BLaER1 (cell line): ENCODE results near the gene VAMP8.

Experiments
- H3K27ac ChIP-seq: shearing (Covaris generic); formaldehyde crosslinking; 2 replicates; pipeline ENCODE4 v1.8.1; 2022
- H3K27me3 ChIP-seq: shearing (Covaris generic); formaldehyde crosslinking; 2 replicates; pipeline ENCODE4 v1.8.1; 2022
- H3K36me3 ChIP-seq: shearing (Covaris generic); formaldehyde crosslinking; 2 replicates; pipeline ENCODE4 v1.8.1; 2022
- H3K4me1 ChIP-seq: shearing (Covaris generic); formaldehyde crosslinking; 2 replicates; pipeline ENCODE4 v1.8.1; 2022
- H3K4me2 ChIP-seq: shearing (Covaris generic); formaldehyde crosslinking; 2 replicates; pipeline ENCODE4 v1.8.1; 2022
- H3K4me3 ChIP-seq: shearing (Covaris generic); formaldehyde crosslinking; 2 replicates; pipeline ENCODE4 v1.8.1; 2022
- H3K9ac ChIP-seq: shearing (Covaris generic); formaldehyde crosslinking; 2 replicates; pipeline ENCODE4 v1.8.1; 2022
- H3K9me3 ChIP-seq: shearing (Covaris generic); formaldehyde crosslinking; 2 replicates; pipeline ENCODE4 v1.8.1; 2022
- H4K20me1 ChIP-seq: shearing (Covaris generic); formaldehyde crosslinking; 2 replicates; pipeline ENCODE4 v1.8.1; 2022
- Cebpa-rat ChIP-seq: shearing (Covaris generic); IDR thresholded peaks from 2 replicates; pipeline ENCODE4 v1.8.1; 2022

Gene VAMP8

DNA sequence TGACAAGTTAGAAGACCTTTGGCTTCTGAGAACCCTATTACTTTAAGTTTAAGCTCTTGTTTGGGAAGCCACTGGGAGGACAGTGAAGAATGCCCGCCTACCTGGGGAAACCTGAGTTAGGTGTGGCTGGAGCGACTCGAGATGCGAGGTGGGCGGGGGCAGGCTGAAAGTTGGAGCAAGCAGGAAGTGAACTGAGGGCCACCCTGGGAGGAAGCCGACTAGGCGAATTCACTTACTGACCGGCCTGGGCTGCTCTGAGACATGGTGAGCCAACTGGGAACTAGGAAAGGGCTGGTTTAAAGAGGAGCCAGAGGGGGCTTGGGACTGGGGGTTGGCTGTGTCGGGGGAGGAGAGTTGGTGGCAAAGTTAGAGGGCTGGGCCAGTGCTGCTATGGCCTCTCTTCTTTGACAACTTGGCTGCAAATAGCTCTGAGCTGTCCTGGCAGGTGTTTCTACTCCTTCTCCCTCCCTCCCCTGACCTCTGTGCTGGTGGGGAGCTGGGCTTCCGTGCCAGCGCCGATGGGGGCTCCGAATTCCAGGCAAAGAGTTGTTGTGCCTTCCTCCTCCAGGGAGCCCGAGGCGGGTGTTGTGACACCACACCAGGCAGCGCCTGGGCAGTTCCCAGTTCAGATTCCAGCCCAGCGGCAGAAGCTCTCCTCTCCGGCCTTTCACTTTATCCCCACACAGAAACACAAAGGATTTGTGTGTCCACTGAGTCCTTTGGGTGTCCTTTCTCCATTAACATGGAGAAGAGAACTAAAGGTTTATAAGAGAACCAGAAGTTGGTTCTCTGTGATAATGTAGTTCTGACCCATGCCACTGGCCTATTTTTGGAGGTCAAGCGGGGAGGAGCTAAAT is at the start of gene VAMP8:
Gene VAMP8, plus strand, starts transcription at position 201 of the 857 bp plus-strand sequence. Its CDS starts 61 bp downstream, at position 262.
- Histone ChIP-seq H3K4me2 (peak within 1 kb of the TSS; percentile 92), H3K9me3 (no peaks in the 10 kb centered on the region), H4K20me1 (no peaks in the 10 kb centered on the region), H3K27me3 (no peaks in the 10 kb centered on the region), H3K36me3 (no peaks in the 10 kb centered on the region; the same call in 1 of the 2 replicates), H3K4me3 (peak within 1 kb of the TSS; percentile 53), H3K9ac (peak within 1 kb of the TSS; percentile 79), H3K4me1 (peaks cover 68% of the 10 kb centered on the region), H3K27ac (peak within 1 kb of the TSS; percentile 95)
- TF ChIP-seq Cebpa-rat, result no peak

- TF ChIP-seq Cebpa-rat, result no peak
- Histone ChIP-seq H3K27me3 (no peaks in the 10 kb centered on the region), H3K4me3 (no peak overlapping the region), H3K9ac (no peak overlapping the region), H3K27ac (no peak overlapping the region), H3K36me3 (no peaks in the 10 kb centered on the region), H3K4me2 (no peak overlapping the region), H3K4me1 (peaks cover 40% of the 10 kb centered on the region), H4K20me1 (no peaks in the 10 kb centered on the region), H3K9me3 (no peaks in the 10 kb centered on the region)
Observed at GRCh38 chr2:85527787-85528186, 49.6 kb upstream of the VAMP8 start.

DNA sequence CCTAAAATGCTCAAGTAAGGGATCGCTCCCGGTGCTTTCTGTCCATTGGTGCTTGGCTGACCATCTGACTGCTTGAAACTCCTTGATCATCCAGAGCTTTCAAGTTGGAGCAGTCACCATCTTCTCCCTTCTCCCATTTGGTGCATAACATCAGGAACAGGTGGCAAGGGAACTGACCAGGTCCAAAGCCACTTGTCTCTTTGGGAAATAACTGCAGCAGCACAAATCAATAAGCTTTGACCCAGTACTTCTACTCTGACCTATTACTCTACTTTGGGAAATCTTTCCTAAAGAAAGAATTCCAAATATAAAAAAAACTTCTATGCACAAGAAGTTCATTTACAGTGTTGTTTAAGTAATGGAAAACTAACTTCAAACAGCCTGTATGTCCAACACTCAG is 49.0 kb upstream of the VAMP8 start:
- no peaks in the 10 kb centered on the region for H3K27me3 ChIP-seq
- no peaks in the 10 kb centered on the region for H4K20me1 ChIP-seq
- no peak for TF ChIP-seq Cebpa-rat
- no peak overlapping the region for H3K27ac ChIP-seq
- H3K4me1 ChIP-seq, result peaks cover 36% of the 10 kb centered on the region
- H3K36me3 ChIP-seq, result no peaks in the 10 kb centered on the region
- H3K9ac ChIP-seq, result no peak overlapping the region
- H3K4me2 ChIP-seq, result no peak overlapping the region
- H3K9me3 ChIP-seq, result no peaks in the 10 kb centered on the region
- no peak overlapping the region for H3K4me3 ChIP-seq

GRCh38 chr2:85529809-85530208 is 47.6 kb upstream of the VAMP8 start:
- no peak for TF ChIP-seq Cebpa-rat
- Histone ChIP-seq H3K27ac (no peak overlapping the region), H3K9ac (no peak overlapping the region), H3K9me3 (no peaks in the 10 kb centered on the region), H3K27me3 (no peaks in the 10 kb centered on the region), H3K36me3 (no peaks in the 10 kb centered on the region), H4K20me1 (no peaks in the 10 kb centered on the region), H3K4me1 (peaks cover 31% of the 10 kb centered on the region), H3K4me2 (no peak overlapping the region), H3K4me3 (no peak overlapping the region)

- H3K9me3 ChIP-seq, result no peaks in the 10 kb centered on the region
- peaks cover 31% of the 10 kb centered on the region for H3K4me1 ChIP-seq
- no peaks in the 10 kb centered on the region for H4K20me1 ChIP-seq
- no peak overlapping the region for H3K9ac ChIP-seq
- no peaks in the 10 kb centered on the region for H3K27me3 ChIP-seq
- TF ChIP-seq Cebpa-rat, result no peak
- H3K27ac ChIP-seq, result no peak overlapping the region
- no peaks in the 10 kb centered on the region for H3K36me3 ChIP-seq
- no peak overlapping the region for H3K4me2 ChIP-seq
- H3K4me3 ChIP-seq, result no peak overlapping the region
Observed at GRCh38 chr2:85531589-85531988, 45.8 kb upstream of the VAMP8 start.

- H3K9ac ChIP-seq, result no peak overlapping the region
- no peaks in the 10 kb centered on the region for H3K9me3 ChIP-seq
- no peak overlapping the region for H3K4me2 ChIP-seq
- no peaks in the 10 kb centered on the region for H4K20me1 ChIP-seq
- no peaks in the 10 kb centered on the region for H3K27me3 ChIP-seq
- H3K36me3 ChIP-seq, result no peaks in the 10 kb centered on the region
- 0 out of 2 replicates have a peak overlapping the region, but pooled peaks have one; percentile 22 for H3K27ac ChIP-seq
- H3K4me3 ChIP-seq, result no peak overlapping the region
- TF ChIP-seq Cebpa-rat, result no peak
- peaks cover 38% of the 10 kb centered on the region for H3K4me1 ChIP-seq
Observed at GRCh38 chr2:85534099-85534498, 43.3 kb upstream of the VAMP8 start.

DNA sequence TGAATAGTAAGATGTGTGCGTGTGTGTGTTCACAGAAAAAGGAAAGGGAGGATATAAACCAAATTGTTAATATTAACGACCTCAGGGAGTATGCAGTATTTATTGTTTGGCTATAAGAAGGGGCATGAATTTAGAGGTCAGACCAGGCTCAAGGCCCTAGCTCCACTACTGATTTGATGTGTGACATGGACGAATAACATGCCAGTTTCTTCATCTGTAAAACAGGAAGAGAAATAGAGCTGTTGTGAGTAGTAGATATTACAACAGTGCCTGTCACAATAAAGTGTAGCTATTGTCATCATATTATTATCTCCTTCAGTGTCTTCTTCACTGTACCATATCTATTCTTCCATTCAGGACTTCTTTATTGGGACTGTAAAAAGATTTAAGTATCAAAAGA is 42.5 kb upstream of the VAMP8 start:
- Histone ChIP-seq H3K4me1 (peaks cover 38% of the 10 kb centered on the region), H3K4me3 (no peak overlapping the region), H3K27me3 (no peaks in the 10 kb centered on the region), H3K9ac (no peak overlapping the region), H3K36me3 (peaks cover 2% of the 10 kb centered on the region), H4K20me1 (peaks cover 7% of the 10 kb centered on the region), H3K27ac (no peak overlapping the region), H3K9me3 (no peaks in the 10 kb centered on the region), H3K4me2 (no peak overlapping the region)
- TF ChIP-seq Cebpa-rat, result no peak

- peaks cover 46% of the 10 kb centered on the region for H3K4me1 ChIP-seq
- no peak overlapping the region for H3K27ac ChIP-seq
- H3K4me2 ChIP-seq, result peak overlapping the region; percentile 93
- H3K4me3 ChIP-seq, result no peak overlapping the region
- H3K9me3 ChIP-seq, result no peaks in the 10 kb centered on the region
- TF ChIP-seq Cebpa-rat, result no peak
- no peaks in the 10 kb centered on the region for H3K27me3 ChIP-seq
- peaks cover 23% of the 10 kb centered on the region for H4K20me1 ChIP-seq
- peak overlapping the region; percentile 100 for H3K9ac ChIP-seq
- H3K36me3 ChIP-seq, result peaks cover 18% of the 10 kb centered on the region
Observed at GRCh38 chr2:85536479-85536878, 40.9 kb upstream of the VAMP8 start.

DNA sequence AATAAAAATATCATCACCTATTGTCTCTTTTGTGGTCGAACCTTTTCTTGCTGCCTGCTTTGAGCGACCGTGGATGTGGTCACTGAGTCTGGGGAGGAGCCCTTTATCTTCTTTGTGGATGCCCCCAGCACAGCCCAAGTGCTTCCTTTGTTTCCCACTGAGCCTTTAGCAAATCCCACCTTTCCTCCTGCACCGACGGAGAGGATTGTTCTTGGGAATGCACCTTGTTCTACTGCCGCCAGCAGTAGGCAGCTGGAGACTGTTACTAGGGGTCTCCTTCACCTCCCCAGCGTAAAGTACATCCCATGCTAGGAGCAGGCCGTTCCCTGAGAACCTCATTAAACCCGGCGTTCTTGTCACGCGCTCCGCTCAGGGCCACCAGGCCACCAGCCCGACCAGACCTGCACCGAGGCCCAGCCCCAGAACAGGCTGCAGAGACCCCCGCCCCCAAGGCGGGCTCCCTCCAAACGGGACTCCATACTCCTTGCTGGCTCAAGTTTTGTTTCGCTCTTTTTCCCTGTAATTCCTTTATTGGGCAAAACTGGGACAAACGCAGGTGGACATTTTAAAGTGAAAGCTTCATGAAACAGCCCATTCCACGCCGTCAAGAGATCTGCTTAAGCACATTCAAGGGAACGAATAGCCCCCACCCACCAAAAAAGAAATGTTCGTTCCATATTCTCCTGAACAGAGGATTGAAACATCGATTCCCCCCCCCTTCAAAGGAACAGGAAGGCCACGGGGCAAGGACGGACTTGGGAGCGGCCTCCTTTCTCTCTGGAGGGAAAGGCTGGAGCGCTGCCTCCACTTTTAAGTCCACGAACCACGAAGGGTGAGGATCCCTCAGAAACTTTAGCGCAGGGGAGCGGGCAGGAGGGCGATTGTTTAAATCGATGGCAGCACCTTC is 39.5 kb upstream of the VAMP8 start:
- Histone ChIP-seq H4K20me1 (peaks cover 37% of the 10 kb centered on the region), H3K9me3 (no peaks in the 10 kb centered on the region), H3K27me3 (no peaks in the 10 kb centered on the region), H3K4me3 (peak overlapping the region; percentile 73), H3K36me3 (peaks cover 31% of the 10 kb centered on the region), H3K4me1 (peaks cover 60% of the 10 kb centered on the region), H3K9ac (peak overlapping the region; percentile 100), H3K4me2 (peak overlapping the region; percentile 93), H3K27ac (peak overlapping the region; percentile 100)
- no peak for TF ChIP-seq Cebpa-rat
